ENCODE measurements around the gene IQGAP1. TPM values are rescaled to one million over a fixed set of nuclear protein-coding genes. Genes with fewer than 3 reads are reported as not detected.

IQGAP1 gene
- total and polyA plus RNA-seq, 2 of the 4 experiments (the other 2 are of a cell fraction), result 87.5 to 207 TPM

- no peak for DNase-seq
- no peak overlapping the region for H2AFZ ChIP-seq (replicated peaks; ENCODE audit: low read length, poor library complexity)
- intact Hi-C loops (cut with micrococcal nuclease), result no loop called here
Observed at GRCh38 chr15:90535254-90535653, 147.2 kb downstream of the IQGAP1 start.

More at GRCh38 chr15:90535254-90535653, 147.2 kb downstream of the IQGAP1 start:
- no peak overlapping the region for H3K56ac ChIP-seq (ENCODE audit: extremely low read depth, insufficient read depth, low read length)
- H2BK20ac ChIP-seq (ENCODE audit: low read depth, low read length), result no peak overlapping the region
- no peak overlapping the region for H4K91ac ChIP-seq (ENCODE audit: insufficient read depth, low read depth, low read length)
- H3K36me3 ChIP-seq (ENCODE audit: control insufficient read depth, insufficient read depth, low read length), result peaks cover 9% of the 10 kb centered on the region
- dilution Hi-C loops (cut with HindIII; ENCODE audit: low sequenced_read_pairs, unreplicated experiment), result no loop called here
- H3K27me3 ChIP-seq (ENCODE audit: control insufficient read depth, insufficient read depth, low read length), result no peaks in the 10 kb centered on the region
- no TSS peak for BruUV-seq (replicated peaks)
- no peak for ATAC-seq (ENCODE audit: low read depth)
- H4K5ac ChIP-seq (ENCODE audit: low read depth, low read length), result no peak overlapping the region
- peaks cover 78% of the 10 kb centered on the region for H4K20me1 ChIP-seq (ENCODE audit: insufficient read depth, low read length)
- in situ Hi-C loops (cut with MboI; ENCODE audit: low sequenced_read_pairs), result no loop called here
- H3K9me3 ChIP-seq (ENCODE audit: control insufficient read depth, insufficient read depth, low read length), result no peaks in the 10 kb centered on the region
- TF ChIP-seq NFE2L2 (IDR thresholded peaks at IDR 0.05; ENCODE audit: low read depth, low read length) (no peak), CTCF (conservative IDR thresholded peaks at IDR 0.05; ENCODE audit: low read depth, low read length) (no peak), SMC3 (IDR thresholded peaks at IDR 0.05; ENCODE audit: low read depth, low read length) (no peak), MXI1 (IDR thresholded peaks at IDR 0.05; ENCODE audit: borderline replicate concordance, low read depth, low read length) (no peak), BHLHE40 (IDR thresholded peaks at IDR 0.05; ENCODE audit: low read depth, low read length) (no peak), RAD21 (IDR thresholded peaks at IDR 0.05; ENCODE audit: low read length) (no peak), RCOR1 (IDR thresholded peaks at IDR 0.05; ENCODE audit: insufficient replicate concordance, low read length) (no peak)
- no peak overlapping the region for H2AK5ac ChIP-seq (ENCODE audit: low read depth, low read length)
- no peak overlapping the region for H2BK120ac ChIP-seq (ENCODE audit: low read depth, low read length)
- peaks cover 19 to 81% of the 10 kb centered on the region in 2 experiments for H3K79me1 ChIP-seq (ENCODE audit: low read depth in 1 of 2, low read length in 2 of 2)
- no peak overlapping the region for H3K9ac ChIP-seq (ENCODE audit: low read depth, low read length)
- H3K18ac ChIP-seq (ENCODE audit: low read depth, low read length), result no peak overlapping the region
- H4K8ac ChIP-seq (ENCODE audit: low read depth in 2 of 2, low read length in 2 of 2), result no peak overlapping the region
- no peak overlapping the region for H2BK5ac ChIP-seq (ENCODE audit: low read depth, low read length, poor library complexity, severe bottlenecking)
- CTCF ChIA-PET, result no interaction called here
- no peak overlapping the region for H3K4me2 ChIP-seq (ENCODE audit: low read depth, low read length)
- 0% methylated on average over 1 of the region's 5 CpGs; no CpG with 5 or more reads in 1 of the 2 experiments for WGBS, 2 experiments (ENCODE audit: extremely low coverage in 2 of 2, insufficient read length in 1 of 2)
- no peak overlapping the region for H3K14ac ChIP-seq (replicated peaks; ENCODE audit: low read depth, low read length)
- H3K23ac ChIP-seq (ENCODE audit: low read depth, low read length), result no peak overlapping the region
- H3K4me3 ChIP-seq (ENCODE audit: insufficient read depth, low read depth, low read length), result no peak overlapping the region
- peaks cover 18% of the 10 kb centered on the region for H3K9me1 ChIP-seq (ENCODE audit: insufficient read depth, low read length)
- H2BK15ac ChIP-seq (ENCODE audit: low read depth, low read length), result no peak overlapping the region
- no peak overlapping the region for H2AK9ac ChIP-seq (replicated peaks; ENCODE audit: low read depth, low read length, poor library complexity)
- H3K4ac ChIP-seq (ENCODE audit: low read depth, low read length), result no peak overlapping the region
- H3K4me1 ChIP-seq (ENCODE audit: control insufficient read depth, insufficient read depth, low read length), result peaks cover 14% of the 10 kb centered on the region
- H3K27ac ChIP-seq (ENCODE audit: insufficient read depth, low read length), result no peak overlapping the region
- POLR2A ChIA-PET (ENCODE audit: unreplicated experiment), result no interaction called here
